ENCODE data around the gene HMCN2. TPM values are rescaled to one million over a fixed set of nuclear protein-coding genes. Genes with fewer than 3 reads are reported as not detected.

HMCN2 gene
- total and polyA plus RNA-seq, 8 donors, result 0.31 to 3.9 (median 0.68) TPM

- Histone ChIP-seq H3K27me3 (peaks cover 0 to 12% of the 10 kb centered on the region in 2 donors), H3K4me3 (no peak overlapping the region), H3K4me1 (peaks cover 0 to 5% of the 10 kb centered on the region in 2 donors), H3K9me3 (no peaks in the 10 kb centered on the region), H3K27ac (no peak overlapping the region), H3K36me3 (no peaks in the 10 kb centered on the region)
- TF ChIP-seq, protein P1, sequence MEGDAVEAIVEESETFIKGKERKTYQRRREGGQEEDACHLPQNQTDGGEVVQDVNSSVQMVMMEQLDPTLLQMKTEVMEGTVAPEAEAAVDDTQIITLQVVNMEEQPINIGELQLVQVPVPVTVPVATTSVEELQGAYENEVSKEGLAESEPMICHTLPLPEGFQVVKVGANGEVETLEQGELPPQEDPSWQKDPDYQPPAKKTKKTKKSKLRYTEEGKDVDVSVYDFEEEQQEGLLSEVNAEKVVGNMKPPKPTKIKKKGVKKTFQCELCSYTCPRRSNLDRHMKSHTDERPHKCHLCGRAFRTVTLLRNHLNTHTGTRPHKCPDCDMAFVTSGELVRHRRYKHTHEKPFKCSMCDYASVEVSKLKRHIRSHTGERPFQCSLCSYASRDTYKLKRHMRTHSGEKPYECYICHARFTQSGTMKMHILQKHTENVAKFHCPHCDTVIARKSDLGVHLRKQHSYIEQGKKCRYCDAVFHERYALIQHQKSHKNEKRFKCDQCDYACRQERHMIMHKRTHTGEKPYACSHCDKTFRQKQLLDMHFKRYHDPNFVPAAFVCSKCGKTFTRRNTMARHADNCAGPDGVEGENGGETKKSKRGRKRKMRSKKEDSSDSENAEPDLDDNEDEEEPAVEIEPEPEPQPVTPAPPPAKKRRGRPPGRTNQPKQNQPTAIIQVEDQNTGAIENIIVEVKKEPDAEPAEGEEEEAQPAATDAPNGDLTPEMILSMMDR (IDR thresholded peaks at IDR 0.05), result no peak
- DNase-seq (peak in 1 of 4 donors; percentile 49), ATAC-seq (no peak)
- intact Hi-C loops (cut with DNase I), result no loop called here
Observed at GRCh38 chr9:130295945-130296782, 30.6 kb downstream of the HMCN2 start.

DNA sequence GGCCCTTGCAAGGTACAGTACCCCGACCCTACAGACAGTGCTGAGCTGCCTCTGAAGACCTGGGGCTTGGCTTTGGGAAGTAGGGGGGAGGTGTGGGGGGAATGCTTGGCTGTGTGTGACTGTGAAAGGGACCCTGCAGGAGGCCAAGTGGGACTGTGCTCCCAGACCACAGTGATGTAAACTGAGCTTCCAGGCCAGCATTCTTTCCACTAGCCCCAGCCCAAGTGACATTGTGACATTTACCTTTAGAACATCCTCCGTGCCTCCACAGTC is 31.2 kb downstream of the HMCN2 start:
- TF ChIP-seq, protein P1 (IDR thresholded peaks at IDR 0.05), result no peak
- intact Hi-C loops (cut with DNase I), result no loop called here

GRCh38 chr9:130297371-130297770 is 31.8 kb downstream of the HMCN2 start:
- Histone ChIP-seq H3K36me3 (no peaks in the 10 kb centered on the region), H3K27me3 (peaks cover 0 to 16% of the 10 kb centered on the region in 2 donors), H3K4me3 (no peak overlapping the region), H3K4me1 (no peaks in the 10 kb centered on the region), H3K9me3 (no peaks in the 10 kb centered on the region), H3K27ac (no peak overlapping the region)
- no peak for DNase-seq
- no peak for ATAC-seq
- intact Hi-C loops (cut with DNase I), result no loop called here
- TF ChIP-seq, protein P1 (IDR thresholded peaks at IDR 0.05), result no peak

More for the DNA sequence above, 31.2 kb downstream of the HMCN2 start:
- H3K36me3 ChIP-seq, result no peaks in the 10 kb centered on the region
- peaks cover 0 to 16% of the 10 kb centered on the region in 2 donors for H3K27me3 ChIP-seq
- no peak for DNase-seq
- H3K4me3 ChIP-seq, result no peak overlapping the region
- H3K9me3 ChIP-seq, result no peaks in the 10 kb centered on the region
- no peaks in the 10 kb centered on the region for H3K4me1 ChIP-seq
- no peak for ATAC-seq
- no peak overlapping the region for H3K27ac ChIP-seq

- DNase-seq (peak in 2 of 4 donors; percentile 23 to 43), ATAC-seq (peak; percentile 20)
- Histone ChIP-seq H3K27me3 (peaks cover 0 to 21% of the 10 kb centered on the region in 2 donors), H3K36me3 (no peaks in the 10 kb centered on the region), H3K9me3 (no peaks in the 10 kb centered on the region), H3K27ac (no peak overlapping the region), H3K4me1 (no peaks in the 10 kb centered on the region), H3K4me3 (no peak overlapping the region)
- TF ChIP-seq, protein P1 (IDR thresholded peaks at IDR 0.05), result no peak
- intact Hi-C loops (cut with DNase I), result no loop called here
Observed at GRCh38 chr9:130298662-130299279, 33.2 kb downstream of the HMCN2 start.

DNA sequence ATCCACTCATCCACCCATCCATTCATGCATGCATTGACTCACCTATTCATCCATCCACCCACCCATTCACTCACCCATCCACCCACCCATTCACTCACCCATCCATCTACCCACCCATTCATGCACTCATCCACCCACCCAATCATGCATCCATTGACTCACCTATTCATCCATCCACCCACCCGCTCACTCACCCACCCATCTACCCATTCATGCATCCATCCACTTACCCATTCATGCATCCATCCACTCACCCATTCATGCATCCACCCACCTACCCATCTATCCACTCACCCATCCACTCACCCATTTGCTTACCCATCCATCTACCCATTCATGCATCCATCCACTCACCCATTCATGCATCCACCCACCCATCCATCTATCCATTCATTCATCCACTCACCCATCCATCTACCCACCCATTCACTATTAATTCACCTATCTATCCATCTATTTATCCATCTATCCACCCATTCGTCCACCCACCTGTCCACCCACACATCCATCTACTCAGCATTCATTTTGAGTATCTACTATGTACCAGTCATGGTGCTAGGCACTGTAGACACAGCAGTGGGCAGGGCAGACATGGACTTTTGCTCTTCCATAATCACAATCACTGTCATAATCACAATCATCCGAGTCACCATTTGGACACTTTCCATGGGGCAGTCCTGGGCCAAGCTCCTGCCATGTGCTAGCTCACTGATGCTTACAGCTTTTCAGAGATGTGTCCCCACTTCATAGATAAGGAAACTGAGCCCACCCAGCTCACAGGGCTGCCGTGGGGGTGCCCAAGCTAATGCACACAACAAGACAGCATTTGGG is 34.4 kb downstream of the HMCN2 start:
- H3K27me3 ChIP-seq, result peaks cover 0 to 21% of the 10 kb centered on the region in 2 donors
- TF ChIP-seq, protein P1 (IDR thresholded peaks at IDR 0.05), result no peak
- ATAC-seq (no peak), DNase-seq (no peak)
- no peaks in the 10 kb centered on the region for H3K4me1 ChIP-seq
- intact Hi-C loops (cut with DNase I), result no loop called here
- H3K9me3 ChIP-seq, result no peaks in the 10 kb centered on the region
- H3K36me3 ChIP-seq, result no peaks in the 10 kb centered on the region
- H3K4me3 ChIP-seq, result no peak overlapping the region
- H3K27ac ChIP-seq, result no peak overlapping the region

Measured in left lung (tissue), 10 donors.